ENCODE measurements around the gene C2CD2L.
"Not testable (repeated sequence)": the region's sequence is repeated elsewhere in the genome, so short reads cannot be mapped to it uniquely, and the experiment has no call there.

Gene C2CD2L

GRCh38 chr11:119093942-119094815, 13.0 kb upstream of the C2CD2L start:
- H3K27ac ChIP-seq (ENCODE audit: low read depth, low read length): peak overlapping the region; percentile 87
- H3K27me3 ChIP-seq (ENCODE audit: insufficient read depth, low read length): no peaks in the 10 kb centered on the region
- H3K9me3 ChIP-seq (ENCODE audit: insufficient read depth, low read depth, low read length): no peaks in the 10 kb centered on the region
- H3K4me3 ChIP-seq (ENCODE audit: low read length): peak overlapping the region; percentile 90
- peak overlapping the region; percentile 98 for H3K9ac ChIP-seq (ENCODE audit: low read depth, low read length)
- H3K36me3 ChIP-seq (ENCODE audit: insufficient read depth, low read length): peaks cover 72% of the 10 kb centered on the region
- peaks cover 12% of the 10 kb centered on the region; the same call in 1 of the 2 replicates for H3K4me1 ChIP-seq (ENCODE audit: insufficient read depth, low read length)
- under 1% methylated on average over 81 of the region's 81 CpGs for WGBS

- under 1% methylated on average over 19 of the region's 19 CpGs for WGBS
- peak overlapping the region; percentile 98 for H3K9ac ChIP-seq (ENCODE audit: low read depth, low read length)
- no peaks in the 10 kb centered on the region for H3K9me3 ChIP-seq (ENCODE audit: insufficient read depth, low read depth, low read length)
- no peaks in the 10 kb centered on the region for H3K27me3 ChIP-seq (ENCODE audit: insufficient read depth, low read length)
- H3K36me3 ChIP-seq (ENCODE audit: insufficient read depth, low read length): peaks cover 69% of the 10 kb centered on the region
- peak overlapping the region; percentile 90 for H3K4me3 ChIP-seq (ENCODE audit: low read length)
- H3K4me1 ChIP-seq (ENCODE audit: insufficient read depth, low read length): peaks cover 12% of the 10 kb centered on the region; the same call in 1 of the 2 replicates
- peak overlapping the region; percentile 87 for H3K27ac ChIP-seq (ENCODE audit: low read depth, low read length)
Observed at GRCh38 chr11:119094816-119095065, 12.4 kb upstream of the C2CD2L start.

- WGBS: under 1% methylated on average over 78 of the region's 79 CpGs
- H3K36me3 ChIP-seq (ENCODE audit: insufficient read depth, low read length): peaks cover 68% of the 10 kb centered on the region
Observed at GRCh38 chr11:119095066-119095880, 11.9 kb upstream of the C2CD2L start.

GRCh38 chr11:119099711-119100110, 7.4 kb upstream of the C2CD2L start:
- no peak overlapping the region for H3K9ac ChIP-seq (ENCODE audit: low read depth, low read length)
- no peaks in the 10 kb centered on the region for H3K27me3 ChIP-seq (ENCODE audit: insufficient read depth, low read length)
- H3K4me1 ChIP-seq (ENCODE audit: insufficient read depth, low read length): peaks cover 8% of the 10 kb centered on the region
- peak overlapping the region; percentile 78; the same call in 1 of the 2 replicates for H3K4me3 ChIP-seq (ENCODE audit: low read length)
- no peaks in the 10 kb centered on the region for H3K9me3 ChIP-seq (ENCODE audit: insufficient read depth, low read depth, low read length)
- peaks cover 32% of the 10 kb centered on the region for H3K36me3 ChIP-seq (ENCODE audit: insufficient read depth, low read length)
- no peak overlapping the region for H3K27ac ChIP-seq (ENCODE audit: low read depth, low read length)
- 90% methylated on average over 6 of the region's 6 CpGs for WGBS

More at GRCh38 chr11:119095066-119095880, 11.9 kb upstream of the C2CD2L start:
- Histone ChIP-seq H3K9me3 (ENCODE audit: insufficient read depth, low read depth, low read length) (no peaks in the 10 kb centered on the region), H3K9ac (ENCODE audit: low read depth, low read length) (peak overlapping the region; percentile 98), H3K4me3 (ENCODE audit: low read length) (peak overlapping the region; percentile 90), H3K4me1 (ENCODE audit: insufficient read depth, low read length) (peaks cover 12% of the 10 kb centered on the region; the same call in 1 of the 2 replicates), H3K27ac (ENCODE audit: low read depth, low read length) (peak overlapping the region; percentile 87), H3K27me3 (ENCODE audit: insufficient read depth, low read length) (no peaks in the 10 kb centered on the region)

GRCh38 chr11:119100246-119100970, 6.7 kb upstream of the C2CD2L start:
- Histone ChIP-seq H3K4me1 (ENCODE audit: insufficient read depth, low read length) (peaks cover 8% of the 10 kb centered on the region), H3K27ac (ENCODE audit: low read depth, low read length) (no peak overlapping the region), H3K27me3 (ENCODE audit: insufficient read depth, low read length) (no peaks in the 10 kb centered on the region), H3K9me3 (ENCODE audit: insufficient read depth, low read depth, low read length) (no peaks in the 10 kb centered on the region), H3K4me3 (ENCODE audit: low read length) (peak overlapping the region; percentile 78), H3K36me3 (ENCODE audit: insufficient read depth, low read length) (peaks cover 32% of the 10 kb centered on the region), H3K9ac (ENCODE audit: low read depth, low read length) (peak overlapping the region; percentile 2; the same call in 1 of the 2 replicates)
- 54% methylated on average over 11 of the region's 11 CpGs for WGBS

- H3K27me3 ChIP-seq (ENCODE audit: insufficient read depth, low read length): no peaks in the 10 kb centered on the region
- peak overlapping the region; percentile 78 for H3K4me3 ChIP-seq (ENCODE audit: low read length)
- peak overlapping the region; percentile 92 for H3K9ac ChIP-seq (ENCODE audit: low read depth, low read length)
- no peaks in the 10 kb centered on the region for H3K9me3 ChIP-seq (ENCODE audit: insufficient read depth, low read depth, low read length)
- peaks cover 32% of the 10 kb centered on the region for H3K36me3 ChIP-seq (ENCODE audit: insufficient read depth, low read length)
- H3K4me1 ChIP-seq (ENCODE audit: insufficient read depth, low read length): peaks cover 9% of the 10 kb centered on the region
- WGBS: under 1% methylated on average over 26 of the region's 29 CpGs
- peak overlapping the region; percentile 89 for H3K27ac ChIP-seq (ENCODE audit: low read depth, low read length)
Observed at GRCh38 chr11:119100994-119101758, 6.0 kb upstream of the C2CD2L start.

- WGBS: under 1% methylated on average over 32 of the region's 32 CpGs
- Histone ChIP-seq H3K4me1 (ENCODE audit: insufficient read depth, low read length) (peaks cover 17% of the 10 kb centered on the region), H3K27ac (ENCODE audit: low read depth, low read length) (peak within 1 kb of the TSS; percentile 89), H3K4me3 (ENCODE audit: low read length) (peak within 1 kb of the TSS; percentile 78), H3K27me3 (ENCODE audit: insufficient read depth, low read length) (no peaks in the 10 kb centered on the region), H3K9me3 (ENCODE audit: insufficient read depth, low read depth, low read length) (no peaks in the 10 kb centered on the region), H3K9ac (ENCODE audit: low read depth, low read length) (peak within 1 kb of the TSS; percentile 92), H3K36me3 (ENCODE audit: insufficient read depth, low read length) (peaks cover 25% of the 10 kb centered on the region)
Observed at GRCh38 chr11:119101759-119102423, 5.3 kb upstream of the C2CD2L start, which contains the start of gene DPAGT1. DPAGT1 (minus strand) TSS chr11:119101853; CDS start chr11:119101655, 198 bp downstream.

GRCh38 chr11:119103161-119103664, 3.9 kb upstream of the C2CD2L start:
- peak overlapping the region; percentile 59 for H3K27ac ChIP-seq (ENCODE audit: low read depth, low read length)
- not testable (repeated sequence) for H3K27me3 ChIP-seq (ENCODE audit: insufficient read depth, low read length); H3K9me3 ChIP-seq (ENCODE audit: insufficient read depth, low read depth, low read length)
- 95% methylated on average over 18 of the region's 18 CpGs for WGBS
- 0 out of 2 replicates have a peak overlapping the region, but pooled peaks have one; percentile 92 for H3K9ac ChIP-seq (ENCODE audit: low read depth, low read length)
- peak overlapping the region; percentile 78 for H3K4me3 ChIP-seq (ENCODE audit: low read length)
- peaks cover 12% of the 10 kb centered on the region for H3K36me3 ChIP-seq (ENCODE audit: insufficient read depth, low read length)
- H3K4me1 ChIP-seq (ENCODE audit: insufficient read depth, low read length): peaks cover 18% of the 10 kb centered on the region

GRCh38 chr11:119103793-119104192, 3.4 kb upstream of the C2CD2L start:
- H3K27ac ChIP-seq (ENCODE audit: low read depth, low read length): no peak overlapping the region
- H3K4me1 ChIP-seq (ENCODE audit: insufficient read depth, low read length): peaks cover 23% of the 10 kb centered on the region
- no peak overlapping the region for H3K9ac ChIP-seq (ENCODE audit: low read depth, low read length)
- peaks cover 6% of the 10 kb centered on the region for H3K36me3 ChIP-seq (ENCODE audit: insufficient read depth, low read length)
- WGBS: 77% methylated on average over 4 of the region's 4 CpGs
- H3K9me3 ChIP-seq (ENCODE audit: insufficient read depth, low read depth, low read length): no peaks in the 10 kb centered on the region
- H3K27me3 ChIP-seq (ENCODE audit: insufficient read depth, low read length): peaks cover 13% of the 10 kb centered on the region
- H3K4me3 ChIP-seq (ENCODE audit: low read length): no peak overlapping the region

All from HUES64 (cell line).